PC-9 (cell line): ENCODE measurements around the gene GLIPR2. TPM values are rescaled to one million over a fixed set of nuclear protein-coding genes. Genes with fewer than 3 reads are reported as not detected.
A peak's percentile ranks its signal among the peaks of the same experiment; 100 is the strongest.

ENCODE experiments used
- BruUV-seq: library from RNA; stranded (reverse); fragments of 400-500 nt; replicated peaks from 2 replicates; lab custom pipeline; 2021; lab: Mats Ljungman, UMichigan
- CTCF ChIA-PET: fragments of 300-600 bp; sonication (Branson Sonifier 250); formaldehyde crosslinking; loops from one replicate; lab custom pipeline; 2022; ENCODE audit warnings: antibody characterized with exemption; lab: Charles Lee
- POLR2A ChIA-PET: fragments of 300-600 bp; sonication (Branson Sonifier 250); formaldehyde crosslinking; loops from one replicate; lab custom pipeline; 2022; ENCODE audit warnings: antibody characterized with exemption; ENCODE audit not compliant: unreplicated experiment; lab: Charles Lee
- DNase-seq, 2 experiments: peaks; one replicate each; pipeline versions ENCODE4 v3.0.0 to v3.0.0-alpha.2; 2015 to 2022; ENCODE audit warnings: mixed read lengths in 1 of 2
- H2AFZ ChIP-seq: fragments of 200-600 bp; sonication (generic); 2 replicates; pipeline ENCODE4 v1.8.1; 2017; ENCODE audit warnings: antibody characterized with exemption
- H3F3A ChIP-seq: fragments of 200-600 bp; sonication (generic); 2 replicates; pipeline ENCODE4 v1.8.1; 2017; ENCODE audit warnings: antibody characterized with exemption, mild to moderate bottlenecking, low read depth; ENCODE audit not compliant: insufficient read depth
- H3K27ac ChIP-seq: fragments of 200-600 bp; sonication (generic); 2 replicates; pipeline ENCODE4 v1.6.1; 2016; ENCODE audit warnings: mixed run types
- H3K27me3 ChIP-seq: fragments of 200-600 bp; sonication (generic); 2 replicates; pipeline ENCODE4 v1.6.1; 2016; ENCODE audit warnings: low read depth, mixed run types; ENCODE audit not compliant: insufficient read depth
- H3K36me3 ChIP-seq: fragments of 200-600 bp; sonication (generic); 2 replicates; pipeline ENCODE4 v1.6.1; 2016; ENCODE audit warnings: low read depth, mixed run types
- H3K4me1 ChIP-seq: fragments of 200-600 bp; sonication (generic); replicated peaks from 2 replicates; pipeline ENCODE4 v1.6.1; 2016; ENCODE audit warnings: mixed run types; ENCODE audit not compliant: insufficient read depth
- H3K4me2 ChIP-seq: fragments of 200-600 bp; sonication (generic); 2 replicates; pipeline ENCODE4 v1.6.1; 2017; ENCODE audit warnings: mixed run types
- H3K4me3 ChIP-seq: fragments of 200-600 bp; sonication (generic); 2 replicates; pipeline ENCODE4 v1.6.1; 2016; ENCODE audit warnings: mixed run types
- H3K79me2 ChIP-seq: fragments of 200-600 bp; sonication (generic); 2 replicates; pipeline ENCODE4 v1.6.1; 2017; ENCODE audit warnings: low read depth, mixed run types
- H3K9me2 ChIP-seq: fragments of 200-600 bp; sonication (generic); 2 replicates; pipeline ENCODE4 v1.8.1; 2017; ENCODE audit warnings: mild to moderate bottlenecking; ENCODE audit not compliant: insufficient read depth
- H3K9me3 ChIP-seq: fragments of 200-600 bp; sonication (generic); 2 replicates; pipeline ENCODE4 v1.8.1; 2016; ENCODE audit warnings: low read depth; ENCODE audit not compliant: insufficient read depth
- H4K20me1 ChIP-seq: fragments of 200-600 bp; sonication (generic); 2 replicates; pipeline ENCODE4 v1.8.1; 2017; ENCODE audit not compliant: insufficient read depth
- EZH2 ChIP-seq: fragments of 200-600 bp; sonication (generic); IDR thresholded peaks from 2 replicates; pipeline ENCODE4 v1.8.0; 2017; ENCODE audit warnings: antibody characterized with exemption, low read depth
- intact Hi-C: fragments of 100-400 bp; cut with micrococcal nuclease; formaldehyde crosslinking; loops from one replicate; pipeline ENCODE4 v1.10.0; 2022; ENCODE audit not compliant: unreplicated experiment
- total RNA-seq: library from RNA; stranded (reverse); gene quantifications from 2 replicates; pipeline ENCODE4 v1.2.3, GENCODE V29; 2021
- TF ChIP-seq, protein P1 (sequence below): fragments of 200-600 bp; sonication (generic); conservative IDR thresholded peaks from 2 replicates; pipeline ENCODE4 v1.6.1; 2017; ENCODE audit warnings: mixed run types, antibody characterized with exemption, mild to moderate bottlenecking, moderate library complexity

The GLIPR2 gene
- total RNA-seq, 1 experiment from 2014 or later: 3.9 TPM

DNA sequence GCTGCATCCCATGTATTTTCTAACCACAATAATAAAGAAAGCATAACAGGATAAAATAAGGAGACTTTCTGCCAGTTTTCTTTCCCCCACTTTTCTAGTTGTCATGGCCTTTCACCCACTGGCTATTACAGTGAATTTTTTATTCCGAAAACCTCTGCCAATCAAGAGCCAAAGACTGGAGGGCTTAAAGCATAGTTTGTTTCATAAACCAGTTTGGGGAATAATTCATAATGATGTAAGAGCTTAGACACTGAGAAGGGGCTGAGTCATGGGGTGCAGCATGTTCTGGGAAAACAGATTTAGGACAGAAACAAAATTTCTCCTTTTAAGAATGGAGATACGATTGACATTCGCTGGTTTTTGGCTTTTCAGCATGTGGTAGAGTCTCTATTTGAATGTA lies 4.4 kb upstream of the GLIPR2 start:
- H2AFZ ChIP-seq: no peak overlapping the region
- intact Hi-C loops: loop anchor here (1.0 kb wide), 1 partner anchor 39 kb away; no protein-coding TSS in a partner anchor
- POLR2A ChIA-PET: no interaction called here
- H3K27ac ChIP-seq: peak overlapping the region; percentile 74
- H3K9me2 ChIP-seq: no peaks in the 10 kb centered on the region
- peak overlapping the region; percentile 28; the same call in 1 of the 2 replicates for H3K4me2 ChIP-seq
- H4K20me1 ChIP-seq: no peaks in the 10 kb centered on the region
- no peaks in the 10 kb centered on the region for H3K9me3 ChIP-seq
- TF ChIP-seq EZH2: no peak
- TF ChIP-seq, protein P1, sequence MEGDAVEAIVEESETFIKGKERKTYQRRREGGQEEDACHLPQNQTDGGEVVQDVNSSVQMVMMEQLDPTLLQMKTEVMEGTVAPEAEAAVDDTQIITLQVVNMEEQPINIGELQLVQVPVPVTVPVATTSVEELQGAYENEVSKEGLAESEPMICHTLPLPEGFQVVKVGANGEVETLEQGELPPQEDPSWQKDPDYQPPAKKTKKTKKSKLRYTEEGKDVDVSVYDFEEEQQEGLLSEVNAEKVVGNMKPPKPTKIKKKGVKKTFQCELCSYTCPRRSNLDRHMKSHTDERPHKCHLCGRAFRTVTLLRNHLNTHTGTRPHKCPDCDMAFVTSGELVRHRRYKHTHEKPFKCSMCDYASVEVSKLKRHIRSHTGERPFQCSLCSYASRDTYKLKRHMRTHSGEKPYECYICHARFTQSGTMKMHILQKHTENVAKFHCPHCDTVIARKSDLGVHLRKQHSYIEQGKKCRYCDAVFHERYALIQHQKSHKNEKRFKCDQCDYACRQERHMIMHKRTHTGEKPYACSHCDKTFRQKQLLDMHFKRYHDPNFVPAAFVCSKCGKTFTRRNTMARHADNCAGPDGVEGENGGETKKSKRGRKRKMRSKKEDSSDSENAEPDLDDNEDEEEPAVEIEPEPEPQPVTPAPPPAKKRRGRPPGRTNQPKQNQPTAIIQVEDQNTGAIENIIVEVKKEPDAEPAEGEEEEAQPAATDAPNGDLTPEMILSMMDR: no peak
- DNase-seq: peak in 1 of 2 experiments; percentile 60
- no peaks in the 10 kb centered on the region for H3K36me3 ChIP-seq
- H3K27me3 ChIP-seq: no peaks in the 10 kb centered on the region
- CTCF ChIA-PET: no interaction called here
- BruUV-seq: no TSS peak
- no peaks in the 10 kb centered on the region for H3K79me2 ChIP-seq
- no peak overlapping the region for H3K4me3 ChIP-seq
- H3K4me1 ChIP-seq: peaks cover 18% of the 10 kb centered on the region; the same call in 1 of the 2 replicates
- 0 out of 2 replicates have a peak, but pooled peaks cover 4% of the 10 kb centered on the region for H3F3A ChIP-seq

DNA sequence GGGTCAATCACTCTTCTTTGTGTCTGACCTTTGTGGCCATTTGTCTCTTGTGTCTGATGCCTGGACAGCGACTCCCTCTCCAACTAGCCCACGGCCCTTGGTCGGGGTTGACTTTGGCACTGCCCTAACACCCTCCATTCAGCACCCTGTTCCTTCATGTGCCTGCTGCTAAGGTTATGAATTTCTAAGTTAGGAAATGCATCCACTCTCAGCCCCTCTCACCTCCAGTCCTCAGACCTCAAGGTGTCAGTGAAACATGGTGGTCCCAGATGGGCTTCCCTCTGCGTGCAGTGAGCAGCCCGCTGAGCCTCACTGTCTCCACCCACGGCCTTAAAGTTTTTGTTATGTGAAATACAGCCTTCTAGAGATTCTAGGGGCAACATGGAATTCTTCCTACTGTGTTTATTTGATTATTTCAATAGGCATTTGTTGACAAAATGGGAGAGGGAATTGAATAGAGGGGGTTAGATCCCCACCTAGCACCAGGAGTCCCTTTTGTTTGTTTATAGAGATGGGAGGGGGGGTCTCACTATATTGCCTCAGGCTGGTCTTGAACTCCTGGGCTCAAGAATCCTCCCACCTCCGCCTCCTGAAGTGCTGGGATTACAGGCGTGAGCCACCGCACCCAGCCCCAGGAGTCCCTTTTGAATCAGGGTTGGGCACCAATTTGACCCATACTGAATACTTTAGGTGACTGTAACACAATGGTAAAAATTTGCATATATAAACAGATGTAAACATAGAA lies 1.6 kb upstream of the GLIPR2 start:
- no peaks in the 10 kb centered on the region for H3K79me2 ChIP-seq
- no peaks in the 10 kb centered on the region for H3K27me3 ChIP-seq
- 0 out of 2 replicates have a peak, but pooled peaks cover 4% of the 10 kb centered on the region for H3F3A ChIP-seq
- H3K4me3 ChIP-seq: no peak overlapping the region
- peaks cover 22% of the 10 kb centered on the region; the same call in 1 of the 2 replicates for H3K4me1 ChIP-seq
- intact Hi-C loops: no loop called here
- no peak overlapping the region for H3K27ac ChIP-seq
- H3K36me3 ChIP-seq: no peaks in the 10 kb centered on the region
- DNase-seq: no peak
- no peaks in the 10 kb centered on the region for H4K20me1 ChIP-seq
- ChIA-PET POLR2A (no interaction called here), CTCF (no interaction called here)
- BruUV-seq: no TSS peak
- TF ChIP-seq, protein P1: no peak
- no peak for TF ChIP-seq EZH2
- no peak overlapping the region for H2AFZ ChIP-seq
- no peaks in the 10 kb centered on the region for H3K9me3 ChIP-seq
- H3K9me2 ChIP-seq: no peaks in the 10 kb centered on the region
- no peak overlapping the region for H3K4me2 ChIP-seq

DNA sequence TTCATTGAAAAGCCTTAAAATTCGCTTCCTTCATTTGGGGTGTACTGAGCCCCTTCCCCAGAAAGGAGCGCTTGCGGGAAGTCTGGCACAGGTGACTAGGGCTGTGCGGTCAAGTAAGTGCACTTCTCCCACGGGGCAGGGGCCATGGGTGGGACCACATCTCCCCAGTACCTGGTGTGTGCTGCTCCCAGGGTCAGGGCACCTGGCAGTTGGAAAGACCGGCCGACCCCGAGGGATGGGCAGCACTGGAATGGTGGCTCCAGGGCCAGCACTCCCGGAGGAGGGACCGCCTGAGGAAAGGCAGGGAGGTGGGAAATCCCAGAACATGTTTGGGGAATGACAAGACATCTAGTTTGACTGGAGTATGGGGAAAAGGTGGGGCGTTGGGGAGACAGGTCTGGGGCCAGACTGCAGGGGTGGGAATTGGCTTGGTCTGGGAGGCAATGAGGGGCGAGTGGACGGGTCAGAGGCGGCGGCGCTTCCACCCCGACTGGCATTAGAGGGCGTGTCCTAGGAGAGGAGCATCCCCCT lies 727 bp upstream of the GLIPR2 start:
- no peaks in the 10 kb centered on the region for H3K79me2 ChIP-seq
- H4K20me1 ChIP-seq: no peaks in the 10 kb centered on the region
- ChIA-PET POLR2A (interaction anchor here (0.5 kb wide), 1 partner anchor 34 kb away, joined by 3 read pairs; no protein-coding TSS in a partner anchor), CTCF (no interaction called here)
- no peak for DNase-seq
- no peak overlapping the region for H3K27ac ChIP-seq
- H3K4me3 ChIP-seq: peak overlapping the region; percentile 63; the same call in 1 of the 2 replicates
- peaks cover 25% of the 10 kb centered on the region; the same call in 1 of the 2 replicates for H3K4me1 ChIP-seq
- peak overlapping the region; percentile 48; the same call in 1 of the 2 replicates for H2AFZ ChIP-seq
- H3F3A ChIP-seq: 0 out of 2 replicates have a peak, but pooled peaks cover 4% of the 10 kb centered on the region
- intact Hi-C loops: no loop called here
- H3K9me2 ChIP-seq: no peaks in the 10 kb centered on the region
- no peaks in the 10 kb centered on the region for H3K27me3 ChIP-seq
- peak overlapping the region; percentile 85 for H3K4me2 ChIP-seq
- H3K9me3 ChIP-seq: no peaks in the 10 kb centered on the region
- BruUV-seq: no TSS peak
- no peaks in the 10 kb centered on the region for H3K36me3 ChIP-seq
- no peak for TF ChIP-seq EZH2
